Skeletal muscle tissue (tissue), 4 donors: ENCODE results near the gene MAML1. TPM values are rescaled to one million over a fixed set of nuclear protein-coding genes. Genes with fewer than 3 reads are reported as not detected.
"Not testable (repeated sequence)": the region's sequence is repeated elsewhere in the genome, so short reads cannot be mapped to it uniquely, and the experiment has no call there.

Experiments used
- H3K27ac ChIP-seq: one replicate; pipeline ENCODE4 v1.7.0; 2013; ENCODE audit warnings: mild to moderate bottlenecking, low read depth, low read length, inconsistent platforms
- H3K27me3 ChIP-seq, 3 donors: one replicate each; pipeline ENCODE4 v1.7.0; 2013; ENCODE audit warnings: low read length in 3 of 3; ENCODE audit not compliant: control insufficient read depth in 3 of 3, insufficient read depth in 3 of 3
- H3K36me3 ChIP-seq, 3 donors: one replicate each; pipeline ENCODE4 v1.7.0; 2013; ENCODE audit warnings: low read length in 3 of 3; ENCODE audit not compliant: control insufficient read depth in 3 of 3, insufficient read depth in 3 of 3
- H3K4me1 ChIP-seq, 3 donors: one replicate each; pipeline ENCODE4 v1.7.0; 2013; ENCODE audit warnings: low read length in 3 of 3, mild to moderate bottlenecking in 3 of 3; ENCODE audit not compliant: control insufficient read depth in 3 of 3, insufficient read depth in 3 of 3
- H3K4me3 ChIP-seq, 3 donors: one replicate each; pipeline ENCODE4 v1.7.0; 2013; ENCODE audit warnings: low read length in 3 of 3
- H3K9ac ChIP-seq, 3 donors: one replicate each; pipeline ENCODE4 v1.7.0; 2013; ENCODE audit warnings: low read length in 3 of 3, mild to moderate bottlenecking in 3 of 3, moderate library complexity in 2 of 3, low read depth in 1 of 3
- H3K9me3 ChIP-seq, 3 donors: one replicate each; pipeline ENCODE4 v1.7.0; 2013; ENCODE audit warnings: low read length in 3 of 3; ENCODE audit not compliant: control insufficient read depth in 3 of 3
- total RNA-seq: library from RNA; depleted of rRNA; stranded (reverse); fragments of >200 nt; gene quantifications from one replicate; pipeline ENCODE4 v1.2.3, GENCODE V29; 2014
- donor health status: Osteomylitis.

MAML1 gene
- total RNA-seq, 1 donor from 2014 or later = 7.8 TPM

DNA sequence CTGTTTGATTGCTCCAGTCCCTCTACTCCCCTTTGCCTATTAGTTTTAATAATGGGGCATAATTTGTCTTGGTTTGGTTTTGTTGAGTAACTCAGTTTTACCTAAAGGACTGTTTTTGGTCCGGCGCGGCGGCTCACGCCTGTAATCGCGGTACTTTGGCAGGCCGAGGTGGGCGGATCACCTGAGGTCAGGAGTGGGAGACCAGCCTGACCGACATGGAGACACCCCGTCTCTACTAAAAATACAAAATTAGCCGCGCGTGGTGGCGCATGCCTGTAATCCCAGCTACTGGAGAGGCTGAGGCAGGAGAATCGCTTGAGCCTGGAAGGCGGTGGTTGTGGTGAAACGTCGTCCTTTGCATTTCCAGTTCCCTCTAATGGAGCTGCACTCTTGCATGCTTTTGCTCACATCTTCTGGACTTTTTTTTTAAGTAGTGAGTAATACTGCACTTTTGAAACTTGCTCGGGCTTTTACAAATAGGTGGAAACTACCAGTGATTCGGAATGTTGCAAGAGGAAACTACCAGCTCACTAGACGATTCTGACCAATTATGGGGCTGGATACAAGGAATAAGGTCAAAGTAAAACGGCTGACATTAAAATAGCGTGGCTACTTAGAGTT, 721 bp upstream of the MAML1 start:
- peak overlapping the region; percentile 51 to 85 (median 70) for H3K9ac ChIP-seq
- H3K27ac ChIP-seq = peak overlapping the region; percentile 85
- peaks cover 20 to 27% (median 26%) of the 10 kb centered on the region in 3 donors for H3K36me3 ChIP-seq
- peaks cover 10 to 27% (median 21%) of the 10 kb centered on the region in 3 donors for H3K4me1 ChIP-seq
- peak overlapping the region; percentile 30 to 76 (median 59) for H3K4me3 ChIP-seq
- no peaks in the 10 kb centered on the region for H3K9me3 ChIP-seq
- no peaks in the 10 kb centered on the region for H3K27me3 ChIP-seq

GRCh38 chr5:179732918-179733771, 523 bp downstream of the MAML1 start:
- peak overlapping the region; percentile 77 to 89 (median 82) for H3K4me3 ChIP-seq
- H3K27ac ChIP-seq = peak overlapping the region; percentile 85
- peak overlapping the region; percentile 79 to 97 (median 87) for H3K9ac ChIP-seq
- peaks cover 13 to 27% (median 21%) of the 10 kb centered on the region in 3 donors for H3K4me1 ChIP-seq
- no peaks in the 10 kb centered on the region for H3K27me3 ChIP-seq
- no peaks in the 10 kb centered on the region for H3K9me3 ChIP-seq
- peaks cover 9 to 15% (median 14%) of the 10 kb centered on the region in 3 donors for H3K36me3 ChIP-seq

DNA sequence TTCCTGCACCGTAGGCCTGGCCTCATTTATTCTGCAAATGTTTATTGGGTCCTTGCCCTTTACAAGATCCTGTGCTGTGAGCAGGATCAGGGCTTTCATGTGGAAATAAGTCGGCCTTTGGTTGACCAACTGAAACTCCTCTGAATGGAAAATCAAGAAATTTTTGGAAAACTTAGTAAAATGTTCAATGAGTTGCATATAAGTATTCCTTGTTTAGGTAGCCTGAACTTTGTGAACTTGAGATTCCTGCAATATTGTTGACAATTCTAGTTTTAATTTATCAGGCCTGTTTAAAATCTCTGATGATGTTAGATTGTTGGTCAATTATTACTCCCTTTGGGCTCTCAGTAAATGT, 1.1 kb downstream of the MAML1 start:
- Histone ChIP-seq H3K4me1 (peaks cover 13 to 31% (median 21%) of the 10 kb centered on the region in 3 donors), H3K9ac (peak overlapping the region; percentile 79 to 97 (median 87)), H3K4me3 (peak overlapping the region; percentile 77 to 89 (median 82)), H3K9me3 (no peaks in the 10 kb centered on the region), H3K27ac (peak overlapping the region; percentile 85), H3K27me3 (no peaks in the 10 kb centered on the region), H3K36me3 (peaks cover 7 to 15% (median 8%) of the 10 kb centered on the region in 3 donors)

GRCh38 chr5:179734536-179735164, 2.0 kb downstream of the MAML1 start:
- H3K4me1 ChIP-seq = peaks cover 13 to 31% (median 21%) of the 10 kb centered on the region in 3 donors
- peak overlapping the region in 2 of 3 donors; percentile 77 to 89 for H3K4me3 ChIP-seq
- H3K9ac ChIP-seq = peak overlapping the region; percentile 52 to 97 (median 87)
- H3K27me3 ChIP-seq = no peaks in the 10 kb centered on the region
- peak overlapping the region; percentile 7 for H3K27ac ChIP-seq
- H3K36me3 ChIP-seq = peaks cover 0 to 7% (median 2%) of the 10 kb centered on the region in 3 donors
- H3K9me3 ChIP-seq = no peaks in the 10 kb centered on the region

- H3K9ac ChIP-seq = no peak overlapping the region
- no peak overlapping the region for H3K4me3 ChIP-seq
- H3K9me3 ChIP-seq = no peaks in the 10 kb centered on the region
- H3K27me3 ChIP-seq = no peaks in the 10 kb centered on the region
- H3K4me1 ChIP-seq = peaks cover 13 to 23% (median 20%) of the 10 kb centered on the region in 3 donors
- H3K36me3 ChIP-seq = peaks cover 0 to 4% (median 0%) of the 10 kb centered on the region in 3 donors
- H3K27ac ChIP-seq = no peak overlapping the region
Measured at GRCh38 chr5:179738742-179739141, 6.1 kb downstream of the MAML1 start.

DNA sequence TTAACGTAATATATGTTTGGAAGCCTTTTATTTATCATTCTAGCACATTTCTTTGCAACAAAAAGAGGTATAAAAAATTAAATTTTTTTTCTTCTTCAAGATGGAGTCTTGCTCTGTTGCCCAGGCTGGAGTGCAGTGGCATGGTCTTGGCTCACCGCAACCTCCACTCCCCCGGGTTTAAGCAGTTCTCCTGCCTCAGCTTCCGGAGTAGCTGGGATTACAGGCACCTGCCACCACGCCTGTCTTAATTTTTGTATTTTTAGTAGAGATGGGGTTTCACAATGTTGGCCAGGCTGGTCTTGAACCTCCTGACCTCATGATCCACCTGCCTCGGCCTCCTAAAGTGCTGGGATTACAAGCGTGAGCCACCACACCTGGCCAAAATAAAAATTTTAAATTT, 11.5 kb downstream of the MAML1 start:
- not testable (repeated sequence) for H3K9me3 ChIP-seq, H3K36me3 ChIP-seq, H3K4me3 ChIP-seq, H3K9ac ChIP-seq, H3K27ac ChIP-seq, H3K4me1 ChIP-seq, H3K27me3 ChIP-seq

GRCh38 chr5:179746872-179747271, 14.2 kb downstream of the MAML1 start:
- H3K4me3 ChIP-seq = no peak overlapping the region
- no peak overlapping the region for H3K9ac ChIP-seq
- H3K36me3 ChIP-seq = peaks cover 4 to 7% (median 4%) of the 10 kb centered on the region in 3 donors
- H3K27ac ChIP-seq = no peak overlapping the region
- H3K9me3 ChIP-seq = no peaks in the 10 kb centered on the region
- peaks cover 0 to 2% (median 0%) of the 10 kb centered on the region in 3 donors for H3K4me1 ChIP-seq
- no peaks in the 10 kb centered on the region for H3K27me3 ChIP-seq

DNA sequence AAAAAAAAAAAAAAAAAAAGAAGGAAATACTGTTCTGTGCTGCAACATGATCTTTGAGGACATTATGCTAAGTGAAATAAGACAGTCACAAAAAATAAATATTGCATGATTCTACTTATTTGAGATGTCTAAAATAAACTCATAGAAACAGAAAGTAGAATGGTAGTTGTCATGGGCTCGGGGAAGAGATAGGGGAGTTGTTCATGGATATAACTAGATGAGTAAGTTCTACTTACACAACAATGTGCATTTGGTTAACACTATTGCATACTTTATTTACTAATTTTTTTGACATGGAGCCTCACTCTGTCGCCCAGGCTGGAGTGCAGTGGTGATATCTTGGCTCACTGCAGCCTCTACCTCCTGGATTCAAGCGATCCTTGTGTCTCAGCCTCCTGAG, 15.2 kb downstream of the MAML1 start:
- peaks cover 4 to 7% (median 4%) of the 10 kb centered on the region in 3 donors for H3K36me3 ChIP-seq
- peaks cover 0 to 2% (median 0%) of the 10 kb centered on the region in 3 donors for H3K4me1 ChIP-seq
- no peaks in the 10 kb centered on the region for H3K27me3 ChIP-seq
- no peak overlapping the region for H3K4me3 ChIP-seq
- no peak overlapping the region for H3K9ac ChIP-seq
- no peaks in the 10 kb centered on the region for H3K9me3 ChIP-seq
- H3K27ac ChIP-seq = no peak overlapping the region

- peaks cover 4 to 11% (median 10%) of the 10 kb centered on the region in 3 donors for H3K4me1 ChIP-seq
- H3K36me3 ChIP-seq = peaks cover 4 to 7% (median 4%) of the 10 kb centered on the region in 3 donors
- H3K4me3 ChIP-seq = no peak overlapping the region
- no peaks in the 10 kb centered on the region for H3K9me3 ChIP-seq
- H3K27ac ChIP-seq = no peak overlapping the region
- H3K9ac ChIP-seq = no peak overlapping the region
- no peaks in the 10 kb centered on the region for H3K27me3 ChIP-seq
Measured at GRCh38 chr5:179749857-179750508, 17.4 kb downstream of the MAML1 start.
